ENCODE measurements around the gene CYP26B1. TPM values are rescaled to one million over a fixed set of nuclear protein-coding genes. Genes with fewer than 3 reads are reported as not detected.

CYP26B1 gene
- total RNA-seq, 1 donor from 2014 or later, result 1.1 TPM

DNA sequence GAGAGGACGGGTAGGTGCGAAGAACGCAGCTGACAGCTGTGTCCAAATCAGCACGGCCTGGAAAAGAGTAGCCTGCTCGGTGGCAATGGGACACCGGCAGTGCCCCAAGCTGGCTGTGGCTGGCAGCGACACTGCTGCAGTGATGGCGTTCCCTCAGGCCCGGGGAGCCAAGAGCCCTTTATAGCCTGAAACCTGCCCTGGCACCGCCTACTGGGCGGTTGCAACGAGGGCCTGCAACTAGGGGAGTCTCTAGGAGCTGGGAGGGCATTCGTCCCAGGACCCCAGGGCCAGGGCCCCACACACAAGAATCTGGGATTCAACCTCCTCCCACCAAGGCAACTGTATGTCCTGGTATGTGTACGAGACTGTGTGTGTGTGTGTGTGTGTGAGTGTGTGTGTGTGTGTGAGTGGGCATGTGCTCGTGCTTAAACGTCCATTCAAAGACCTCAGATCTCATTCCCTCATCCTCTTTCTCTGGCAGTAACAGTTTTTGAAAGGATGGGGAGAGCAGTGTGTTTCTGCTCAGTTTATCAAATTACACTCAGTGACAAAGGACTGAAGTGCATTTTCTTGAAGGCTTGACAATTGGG lies 6.8 kb upstream of the CYP26B1 start:
- no peak for TF ChIP-seq CTCF (IDR thresholded peaks at IDR 0.05; ENCODE audit: insufficient read depth, low read length, poor library complexity, severe bottlenecking)
- H3K27me3 ChIP-seq (ENCODE audit: control insufficient read depth, insufficient read depth, low read length), result peaks cover 55% of the 10 kb centered on the region

GRCh38 chr2:72153924-72154323 lies 6.3 kb upstream of the CYP26B1 start:
- Histone ChIP-seq H3K27me3 (ENCODE audit: control insufficient read depth, insufficient read depth, low read length) (peaks cover 61% of the 10 kb centered on the region), H3K4me3 (ENCODE audit: low read depth, low read length) (no peak overlapping the region), H3K36me3 (ENCODE audit: control insufficient read depth, insufficient read depth, low read length) (no peaks in the 10 kb centered on the region)
- no peak for DNase-seq (ENCODE audit: low read depth)
- no peak for TF ChIP-seq CTCF (IDR thresholded peaks at IDR 0.05; ENCODE audit: insufficient read depth, low read length, poor library complexity, severe bottlenecking)

More for the DNA sequence above, 6.8 kb upstream of the CYP26B1 start:
- DNase-seq (ENCODE audit: low read depth), result no peak
- H3K4me3 ChIP-seq (ENCODE audit: low read depth, low read length), result no peak overlapping the region
- no peaks in the 10 kb centered on the region for H3K36me3 ChIP-seq (ENCODE audit: control insufficient read depth, insufficient read depth, low read length)

- TF ChIP-seq CTCF (IDR thresholded peaks at IDR 0.05; ENCODE audit: insufficient read depth, low read length, poor library complexity, severe bottlenecking), result no peak
- Histone ChIP-seq H3K27me3 (ENCODE audit: control insufficient read depth, insufficient read depth, low read length) (peaks cover 64% of the 10 kb centered on the region), H3K4me3 (ENCODE audit: low read depth, low read length) (no peak overlapping the region), H3K36me3 (ENCODE audit: control insufficient read depth, insufficient read depth, low read length) (no peaks in the 10 kb centered on the region)
- no peak for DNase-seq (ENCODE audit: low read depth)
Measured at GRCh38 chr2:72153026-72153791, 5.5 kb upstream of the CYP26B1 start.

DNA sequence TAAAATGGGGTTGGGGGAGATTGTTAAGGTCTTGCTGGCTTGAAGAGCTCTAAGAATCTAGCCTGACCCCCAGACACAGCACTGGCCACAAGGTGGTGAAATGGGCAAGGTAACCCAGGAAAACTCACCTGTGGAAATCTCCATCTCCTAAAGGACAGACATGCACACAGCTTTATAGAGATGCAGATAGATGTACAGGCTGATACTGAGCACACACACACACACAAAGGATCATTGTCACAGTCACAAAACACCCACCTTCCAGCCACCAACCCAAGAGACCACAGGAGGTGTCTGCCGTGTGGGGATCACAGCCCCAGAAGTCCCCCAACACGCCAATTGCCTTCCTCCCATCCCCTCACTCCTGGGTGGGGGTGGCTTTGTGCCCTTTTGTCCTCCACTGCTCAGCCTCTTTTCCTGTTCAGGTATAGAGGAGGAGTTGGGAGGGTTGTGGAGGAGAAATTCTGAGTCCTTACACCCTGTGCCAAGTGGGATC lies 3.2 kb upstream of the CYP26B1 start:
- peaks cover 82% of the 10 kb centered on the region for H3K27me3 ChIP-seq (ENCODE audit: control insufficient read depth, insufficient read depth, low read length)
- no peak for DNase-seq (ENCODE audit: low read depth)
- no peak overlapping the region for H3K4me3 ChIP-seq (ENCODE audit: low read depth, low read length)
- H3K36me3 ChIP-seq (ENCODE audit: control insufficient read depth, insufficient read depth, low read length), result no peaks in the 10 kb centered on the region
- TF ChIP-seq CTCF (IDR thresholded peaks at IDR 0.05; ENCODE audit: insufficient read depth, low read length, poor library complexity, severe bottlenecking), result no peak

GRCh38 chr2:72150157-72150860 lies 2.6 kb upstream of the CYP26B1 start:
- peak; percentile 78 for TF ChIP-seq CTCF (IDR thresholded peaks at IDR 0.05; ENCODE audit: insufficient read depth, low read length, poor library complexity, severe bottlenecking)
- Histone ChIP-seq H3K36me3 (ENCODE audit: control insufficient read depth, insufficient read depth, low read length) (no peaks in the 10 kb centered on the region), H3K4me3 (ENCODE audit: low read depth, low read length) (no peak overlapping the region), H3K27me3 (ENCODE audit: control insufficient read depth, insufficient read depth, low read length) (peaks cover 81% of the 10 kb centered on the region)
- peak; percentile 23 for DNase-seq (ENCODE audit: low read depth)

All from kidney epithelial cell (primary cell).